Stimulated activated CD8-positive, alpha-beta memory T cell treated with anti-CD3 and anti-CD28 coated beads, Interleukin-15, amount 100 ng/mL, for 24 hours (primary cell): ENCODE results near the gene ROPN1L.

Experiments
- DNase-seq: peaks from one replicate; pipeline ENCODE4 v3.0.0-alpha.2; 2020; ENCODE audit warnings: low read depth

Gene ROPN1L

DNA sequence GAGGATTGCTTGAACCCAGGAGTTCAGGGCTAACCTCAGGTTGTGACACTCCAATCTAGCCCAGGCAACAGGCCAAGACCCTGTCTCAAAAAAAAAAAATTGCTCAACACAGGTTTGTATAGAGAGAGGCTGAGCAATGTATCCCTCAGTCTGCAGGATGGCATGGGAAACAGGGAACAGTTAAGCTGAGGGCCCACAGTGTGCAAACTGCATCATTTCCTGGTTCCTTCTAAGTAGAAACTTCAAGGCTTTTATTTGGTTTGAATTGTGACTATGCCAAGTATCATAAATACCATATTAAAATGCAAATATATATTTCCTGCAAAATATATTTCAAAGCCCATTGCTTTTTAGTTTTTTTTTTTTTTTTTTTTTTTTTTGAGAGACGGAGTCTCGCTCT, 13.7 kb upstream of the ROPN1L start:
- DNase-seq: no peak

DNA sequence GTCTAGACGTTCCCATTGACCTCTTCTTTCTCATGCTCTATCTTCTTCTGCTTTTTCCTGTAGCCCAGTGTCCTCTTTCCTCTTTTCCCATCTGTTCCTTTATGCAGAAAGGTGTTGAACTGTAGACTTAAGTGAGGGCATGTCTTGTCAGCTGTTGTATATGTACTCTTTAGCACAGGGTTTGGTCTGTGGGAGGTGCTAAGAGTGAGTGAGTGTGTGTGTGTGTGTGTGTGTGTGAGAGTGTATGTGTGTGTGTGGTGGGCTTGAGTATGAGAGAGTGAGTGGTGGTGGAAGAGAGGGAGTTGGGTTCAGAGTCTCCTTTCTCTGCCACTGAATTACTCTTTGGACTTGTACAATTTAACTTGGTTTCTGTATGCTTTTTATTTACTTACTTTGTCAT, 10.3 kb upstream of the ROPN1L start:
- DNase-seq: no peak

DNA sequence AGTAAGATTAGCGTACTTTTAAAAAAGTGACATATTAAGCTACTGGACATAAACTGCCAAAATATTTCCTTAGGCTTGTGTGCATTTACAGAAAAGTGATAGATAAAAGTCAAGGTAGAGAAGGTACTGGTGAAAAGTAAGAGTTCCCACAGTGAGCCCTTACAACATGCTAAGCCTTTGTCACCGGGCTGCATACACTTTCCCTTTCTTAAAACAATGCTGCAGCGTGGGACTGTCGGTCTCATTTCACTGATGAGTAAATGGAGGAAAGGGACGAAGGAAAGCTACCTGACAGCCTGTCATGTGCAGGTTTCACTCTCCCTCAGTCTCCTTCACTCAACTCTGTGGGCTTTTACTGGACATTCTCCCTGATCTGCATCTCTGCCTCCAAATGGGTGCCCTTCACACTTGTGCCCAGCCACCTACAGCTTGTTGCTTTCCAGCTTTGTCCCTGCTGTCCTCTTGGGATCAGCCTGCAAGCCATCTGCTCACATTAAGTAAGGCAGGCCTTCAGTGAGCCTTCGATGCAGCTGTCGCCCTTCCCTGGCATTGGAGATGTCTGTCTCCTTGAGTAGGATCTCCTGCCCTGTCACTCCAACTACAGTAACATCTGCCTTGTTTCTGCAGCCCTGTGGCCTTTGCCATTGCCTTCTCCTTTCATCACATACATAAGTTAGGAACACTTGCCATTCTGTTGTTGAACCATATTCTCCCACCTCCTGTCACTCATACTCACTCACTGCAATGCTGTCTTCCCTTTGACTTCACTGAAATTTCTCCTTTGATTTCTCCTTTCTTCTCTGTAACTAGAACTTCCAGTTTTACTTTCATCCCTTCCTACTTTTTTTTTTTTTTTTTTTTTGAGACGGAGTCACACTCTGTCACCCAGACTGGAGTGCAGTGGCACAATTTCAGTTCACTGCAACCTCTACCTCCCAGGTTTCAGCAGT, 9.3 kb upstream of the ROPN1L start:
- no peak for DNase-seq

DNA sequence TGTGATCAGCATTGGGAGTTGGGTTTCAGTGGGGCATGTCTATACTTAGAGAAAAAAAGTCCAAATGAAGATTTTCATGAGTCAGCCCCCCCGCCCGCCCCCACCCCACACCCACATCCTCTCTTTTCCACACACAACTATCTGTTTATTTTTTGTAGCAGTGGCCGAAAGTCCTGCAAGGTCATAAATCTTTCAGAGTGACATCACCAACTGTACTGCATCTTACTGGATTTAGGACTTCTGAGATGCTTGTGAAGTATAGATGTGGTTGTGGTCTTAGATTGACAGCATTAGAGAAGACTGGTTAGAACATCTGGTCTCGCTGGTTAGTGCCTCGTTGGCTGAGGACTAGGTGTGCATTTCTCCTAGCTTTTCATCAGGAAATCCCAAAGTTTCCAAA, 7.3 kb upstream of the ROPN1L start:
- no peak for DNase-seq

DNA sequence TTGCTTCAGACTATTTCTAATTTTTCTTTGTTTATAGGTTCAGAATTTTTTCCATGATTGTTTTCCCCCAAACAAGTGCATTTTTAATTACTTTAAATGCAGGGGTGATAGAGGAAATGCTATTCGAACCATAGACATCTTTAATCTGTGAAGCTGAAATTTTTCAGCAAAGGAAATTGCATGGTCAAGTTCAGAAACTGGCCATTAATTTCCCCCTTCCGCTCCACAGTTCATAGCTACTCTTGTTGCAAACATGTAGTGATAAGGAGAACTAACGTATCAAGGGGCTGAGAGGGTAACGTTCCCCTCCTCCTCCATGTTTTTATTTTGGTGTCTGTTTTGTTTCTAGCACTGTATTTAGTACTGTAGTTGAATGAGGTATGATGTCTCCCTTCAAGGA, 3.4 kb upstream of the ROPN1L start:
- DNase-seq: no peak

DNA sequence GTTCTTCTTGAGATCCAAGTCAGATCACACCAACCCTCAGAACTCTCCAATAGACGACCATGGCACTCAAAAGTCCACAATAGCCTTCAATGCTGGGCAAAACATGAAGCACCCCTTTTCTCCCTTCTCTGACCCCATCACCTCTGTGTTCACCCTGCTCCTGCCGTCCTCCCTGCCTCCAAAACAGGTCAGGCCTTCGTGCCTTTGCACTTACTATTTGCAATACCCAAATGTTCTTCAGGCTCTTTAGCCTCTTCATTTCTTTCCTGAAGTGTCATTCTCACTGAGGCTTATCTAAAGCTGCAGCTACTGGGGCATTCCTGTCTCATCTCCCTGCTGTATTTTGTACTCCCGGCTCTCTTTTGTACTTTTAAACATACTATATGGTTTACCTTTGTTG, 2.0 kb upstream of the ROPN1L start:
- DNase-seq: no peak

DNA sequence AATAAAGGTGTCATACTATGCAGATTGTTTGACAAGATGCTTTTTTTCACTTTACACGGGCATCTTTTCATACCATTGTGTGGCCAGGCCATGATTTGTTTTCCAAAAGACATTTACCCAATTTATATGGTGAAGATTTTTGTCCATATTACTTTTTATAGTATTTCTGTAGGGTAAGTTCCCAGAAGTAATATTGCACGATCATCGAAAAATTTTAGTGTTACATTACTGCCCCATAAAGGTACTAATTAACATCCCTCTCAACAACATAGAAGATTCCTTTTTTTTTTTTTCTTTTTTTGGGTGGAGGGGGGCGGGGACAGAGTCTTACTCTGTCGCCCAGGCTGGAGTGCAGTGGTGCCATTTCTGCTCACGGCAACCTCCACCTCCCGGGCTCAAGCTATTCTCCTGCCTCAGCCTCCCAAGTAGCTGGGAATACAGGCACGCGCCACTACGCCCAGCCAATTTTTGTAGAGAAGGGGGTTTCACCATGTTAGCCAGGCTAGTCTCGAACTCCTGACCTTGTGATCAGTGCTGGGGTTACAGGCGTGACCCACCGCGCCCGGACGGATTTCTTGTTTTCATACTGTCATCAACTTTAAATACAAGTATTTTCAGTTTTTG, 1.2 kb upstream of the ROPN1L start:
- DNase-seq: no peak

DNA sequence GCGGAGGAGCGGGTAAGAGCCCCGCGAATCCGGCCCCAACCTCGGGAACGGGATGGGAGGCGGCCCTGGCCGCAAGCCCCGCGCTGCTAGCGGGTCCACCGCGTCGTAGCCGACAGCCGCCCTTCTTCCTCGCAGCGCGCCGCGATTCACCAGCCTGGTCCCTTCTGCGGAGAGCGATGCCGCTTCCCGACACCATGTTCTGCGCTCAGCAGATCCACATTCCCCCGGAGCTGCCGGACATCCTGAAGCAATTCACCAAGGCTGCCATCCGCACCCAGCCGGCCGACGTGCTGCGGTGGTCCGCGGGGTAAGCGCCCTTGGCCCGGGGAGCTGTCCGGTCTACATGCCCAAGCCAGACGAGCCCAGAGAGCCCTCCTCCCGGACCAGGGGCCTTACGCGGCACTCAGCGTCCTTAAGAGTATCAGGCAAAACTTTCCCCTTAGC, 335 bp downstream of the ROPN1L start:
- DNase-seq: no peak

DNA sequence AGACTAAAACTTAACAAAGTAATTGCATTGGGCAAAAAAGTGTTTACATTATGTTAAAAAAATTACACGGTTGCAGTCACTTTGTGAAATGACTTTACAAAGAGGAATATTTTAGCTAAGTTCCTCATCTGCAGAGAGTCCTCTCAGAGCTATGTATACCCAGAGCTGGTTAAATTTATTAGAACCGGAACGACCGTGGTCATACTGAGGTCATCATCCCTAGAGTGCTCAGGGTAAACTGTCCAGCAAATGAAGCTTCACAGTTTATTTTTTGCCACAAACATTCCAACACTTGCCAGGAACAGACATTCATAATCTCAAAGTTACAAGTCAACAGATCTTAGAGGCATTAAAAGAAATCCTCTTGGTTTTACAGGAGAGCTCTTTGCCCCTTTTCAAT, 897 bp downstream of the ROPN1L start:
- no peak for DNase-seq

DNA sequence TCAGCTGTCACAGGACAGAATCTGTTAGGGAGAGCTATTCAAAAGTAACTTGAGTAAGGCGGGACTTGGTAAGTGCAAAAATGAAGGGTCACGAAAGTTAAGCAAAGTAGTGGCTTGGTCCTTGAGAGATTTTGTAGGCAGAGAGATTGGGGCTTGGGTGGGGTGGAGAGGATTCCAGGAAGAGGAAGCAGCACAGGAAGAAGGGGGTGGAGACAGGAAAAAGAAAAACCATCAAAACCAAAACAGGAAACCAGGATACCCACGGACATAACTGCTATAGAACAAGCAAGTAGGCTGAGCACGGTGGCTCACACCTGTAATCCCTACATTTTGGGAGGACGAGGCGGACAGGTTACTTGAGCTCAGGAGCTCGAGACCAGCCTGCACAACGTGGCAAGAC, 3.7 kb downstream of the ROPN1L start:
- no peak for DNase-seq

DNA sequence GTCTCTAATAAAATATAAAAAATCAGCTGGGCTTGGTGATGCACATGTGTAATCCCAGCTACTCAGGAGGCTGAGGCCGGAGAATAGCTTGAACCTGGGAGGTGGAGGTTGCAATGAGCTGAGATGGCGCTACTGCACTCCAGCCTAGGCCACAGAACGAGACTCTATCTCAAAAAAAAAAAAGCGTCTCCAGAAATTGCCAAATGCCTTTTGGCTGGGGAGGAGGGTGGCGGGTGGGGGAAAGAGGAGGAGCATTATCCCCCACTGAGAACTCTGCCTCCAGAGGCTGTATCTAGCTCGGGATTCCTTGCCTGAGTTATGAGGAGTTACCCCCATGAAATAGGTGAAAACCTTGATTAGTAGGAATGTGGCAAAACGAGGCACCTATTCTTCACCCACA, 4.8 kb downstream of the ROPN1L start:
- no peak for DNase-seq

DNA sequence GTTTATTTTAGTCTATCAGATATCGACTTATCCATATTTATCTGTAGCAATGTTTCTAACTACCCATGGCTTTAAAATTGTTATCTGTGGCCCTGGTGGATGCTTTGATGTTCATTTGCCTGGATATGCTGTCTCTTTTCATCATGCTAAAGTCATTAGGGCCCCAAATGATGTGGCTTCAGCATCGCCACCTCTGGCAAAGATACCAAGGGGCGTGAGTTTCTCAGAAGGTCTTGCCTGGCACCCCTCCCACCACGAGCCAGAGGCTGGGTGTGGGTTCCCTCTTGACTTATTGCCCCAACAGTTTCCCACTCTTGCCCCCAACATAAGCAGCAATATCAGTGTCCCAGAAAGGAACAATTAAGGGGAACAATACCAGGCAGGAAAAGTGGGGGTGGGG, 5.4 kb downstream of the ROPN1L start:
- DNase-seq: no peak

DNA sequence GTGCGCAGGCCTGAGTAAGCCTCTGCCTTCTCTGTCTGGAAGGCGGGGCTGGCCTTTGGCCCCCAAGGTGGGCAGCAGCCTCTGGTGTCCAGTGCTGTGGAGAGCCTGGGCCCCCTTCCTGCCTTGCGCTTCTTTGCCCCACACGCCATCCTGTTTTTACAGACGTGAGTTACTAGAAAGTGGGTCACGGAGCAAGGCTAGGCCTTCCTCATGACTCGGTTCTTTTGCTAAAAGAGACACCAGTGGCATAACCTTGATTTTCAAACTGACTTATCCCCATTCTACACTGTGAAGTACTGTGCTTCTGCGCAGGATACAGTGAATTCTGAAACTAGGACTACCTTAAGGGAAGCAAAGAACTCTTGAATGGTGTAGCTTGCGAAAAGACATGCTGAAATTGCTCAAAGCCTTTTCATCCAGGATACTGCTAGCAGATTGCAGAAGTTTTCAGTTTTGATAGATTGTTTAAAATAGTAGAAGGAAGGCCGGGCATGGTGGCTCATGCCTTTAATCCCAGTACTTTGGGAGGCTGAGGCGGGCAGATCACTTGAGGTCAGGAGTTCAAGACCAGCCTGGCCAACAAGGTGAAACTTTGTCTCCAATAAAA, 7.2 kb downstream of the ROPN1L start:
- DNase-seq: no peak

DNA sequence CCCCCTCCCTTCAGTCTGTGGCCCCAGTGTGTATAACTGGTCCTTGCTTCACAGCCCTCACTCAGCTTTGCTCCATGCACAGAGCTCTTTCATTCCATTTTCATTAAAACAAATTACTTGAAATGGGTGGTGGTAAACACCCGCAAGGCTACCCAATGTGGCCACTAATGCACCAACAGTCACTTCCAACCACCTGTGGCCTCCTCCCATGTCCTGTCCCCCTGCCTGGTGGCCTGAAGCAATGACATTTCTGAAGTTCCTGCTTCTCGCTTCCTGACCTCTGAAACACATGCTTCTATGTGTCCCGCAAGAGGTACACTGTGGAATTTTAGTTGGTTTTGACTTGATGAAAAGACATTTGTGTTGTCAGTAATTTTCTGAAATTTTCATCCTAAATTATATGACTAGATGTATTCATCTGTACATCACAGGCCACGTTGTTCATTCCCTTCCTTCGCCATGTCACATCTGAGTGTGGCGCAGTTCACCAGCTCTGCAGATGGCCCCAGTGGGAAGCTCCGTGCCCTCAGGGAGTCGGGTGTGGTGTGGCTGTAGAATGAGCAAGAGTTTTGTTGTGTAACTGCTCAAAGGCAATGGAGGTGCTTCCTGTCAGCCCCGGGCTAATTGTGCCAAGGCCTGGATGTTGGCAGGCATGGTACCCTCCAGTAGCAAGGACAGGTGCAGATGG, 9.6 kb downstream of the ROPN1L start:
- DNase-seq: no peak

DNA sequence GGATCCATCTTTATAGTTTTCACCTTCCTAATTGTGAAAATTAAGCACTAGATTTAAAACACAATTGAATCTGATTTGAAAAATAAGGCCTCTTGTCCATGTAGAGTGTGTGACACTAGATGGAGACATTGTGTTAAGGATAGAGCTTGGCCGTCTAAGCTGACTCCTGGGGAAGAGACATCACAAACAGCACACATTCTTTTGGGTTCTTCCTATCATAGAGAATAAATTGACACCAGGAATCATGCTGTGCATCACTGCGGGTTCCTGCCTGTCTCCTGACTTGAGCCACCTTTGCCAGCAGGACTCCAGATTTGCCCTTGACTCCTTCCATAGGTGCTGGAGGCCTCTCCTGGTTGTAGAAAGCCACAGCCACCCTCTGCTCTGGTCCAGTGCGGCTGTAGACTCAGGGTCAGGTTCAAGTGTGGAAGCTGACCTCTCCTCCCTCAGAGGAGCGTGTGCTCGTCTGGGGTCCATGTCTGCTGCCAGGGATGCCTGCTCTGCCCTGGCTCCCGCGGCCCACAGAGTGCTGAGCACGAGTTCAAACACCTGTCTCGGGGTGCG, 11.2 kb downstream of the ROPN1L start:
- no peak for DNase-seq

DNA sequence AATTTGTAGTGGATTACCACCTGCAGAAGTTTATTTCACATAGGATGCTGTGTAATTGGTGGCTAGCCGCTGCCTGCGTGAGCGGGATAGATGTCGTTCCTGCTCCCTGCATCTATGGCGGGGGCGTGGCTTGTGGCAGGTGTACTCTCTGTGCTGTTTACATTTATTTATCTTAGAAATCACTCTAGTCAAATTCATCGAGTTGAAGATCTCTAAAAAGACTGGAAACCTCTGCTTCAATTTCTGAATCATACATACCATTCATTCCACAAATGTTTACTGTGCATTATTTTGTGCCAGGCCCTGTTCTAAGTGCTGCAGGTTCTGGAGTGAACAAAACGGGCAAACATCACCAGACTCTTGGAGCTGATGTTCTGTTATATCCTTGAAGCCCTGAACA, 11.9 kb downstream of the ROPN1L start:
- no peak for DNase-seq

DNA sequence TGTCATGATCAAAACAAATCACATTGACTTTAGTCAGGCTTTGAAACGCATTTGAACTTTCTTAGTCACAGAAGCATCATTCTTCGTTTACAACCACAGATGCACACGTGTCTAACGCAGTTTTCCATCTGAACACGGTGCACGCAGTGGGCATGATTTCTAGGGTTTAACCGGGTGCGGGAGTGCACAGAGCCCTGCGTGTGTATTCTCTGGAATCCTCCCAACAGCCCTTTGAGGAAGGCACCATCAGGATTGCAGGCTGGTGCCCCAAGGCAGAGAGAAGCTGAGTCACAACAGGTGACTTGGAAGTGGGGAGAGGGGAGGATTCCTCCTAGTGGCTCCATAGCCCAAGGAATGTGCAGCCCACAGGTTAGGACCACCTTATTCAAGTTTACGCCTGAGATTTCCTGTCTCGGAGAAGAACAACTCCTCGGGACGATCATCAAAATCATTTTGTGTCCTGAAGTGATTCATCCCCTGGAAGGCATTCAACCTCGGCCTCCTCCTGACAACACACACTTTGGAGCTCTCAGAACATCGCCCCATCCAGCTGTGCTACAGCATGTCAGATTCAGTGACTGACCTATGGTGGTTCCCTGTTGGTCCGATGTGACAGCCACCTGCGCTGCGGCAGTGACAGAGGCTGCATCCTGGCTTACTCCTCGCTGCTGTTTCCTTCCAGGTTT, 13.1 kb downstream of the ROPN1L start:
- no peak for DNase-seq

DNA sequence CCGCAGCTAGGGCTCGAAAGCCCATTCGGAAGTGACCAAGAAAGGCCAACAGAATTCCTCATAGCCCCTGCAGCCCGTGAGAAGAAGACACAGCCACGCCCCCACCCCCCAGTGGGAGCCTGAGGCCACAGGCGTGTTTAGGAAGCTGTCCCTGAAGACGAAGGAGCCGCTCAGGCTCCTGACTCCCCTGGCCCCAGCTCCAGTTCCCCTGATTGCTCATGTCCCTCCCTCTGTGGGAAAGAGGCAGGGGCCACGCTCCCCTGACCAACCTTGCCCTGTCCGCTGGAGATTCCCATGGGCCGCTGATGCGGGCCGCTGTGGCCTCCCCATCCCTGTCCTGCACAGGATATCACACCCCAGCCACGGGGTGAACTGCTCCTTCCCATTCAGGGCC, 13.6 kb downstream of the ROPN1L start:
- no peak for DNase-seq

DNA sequence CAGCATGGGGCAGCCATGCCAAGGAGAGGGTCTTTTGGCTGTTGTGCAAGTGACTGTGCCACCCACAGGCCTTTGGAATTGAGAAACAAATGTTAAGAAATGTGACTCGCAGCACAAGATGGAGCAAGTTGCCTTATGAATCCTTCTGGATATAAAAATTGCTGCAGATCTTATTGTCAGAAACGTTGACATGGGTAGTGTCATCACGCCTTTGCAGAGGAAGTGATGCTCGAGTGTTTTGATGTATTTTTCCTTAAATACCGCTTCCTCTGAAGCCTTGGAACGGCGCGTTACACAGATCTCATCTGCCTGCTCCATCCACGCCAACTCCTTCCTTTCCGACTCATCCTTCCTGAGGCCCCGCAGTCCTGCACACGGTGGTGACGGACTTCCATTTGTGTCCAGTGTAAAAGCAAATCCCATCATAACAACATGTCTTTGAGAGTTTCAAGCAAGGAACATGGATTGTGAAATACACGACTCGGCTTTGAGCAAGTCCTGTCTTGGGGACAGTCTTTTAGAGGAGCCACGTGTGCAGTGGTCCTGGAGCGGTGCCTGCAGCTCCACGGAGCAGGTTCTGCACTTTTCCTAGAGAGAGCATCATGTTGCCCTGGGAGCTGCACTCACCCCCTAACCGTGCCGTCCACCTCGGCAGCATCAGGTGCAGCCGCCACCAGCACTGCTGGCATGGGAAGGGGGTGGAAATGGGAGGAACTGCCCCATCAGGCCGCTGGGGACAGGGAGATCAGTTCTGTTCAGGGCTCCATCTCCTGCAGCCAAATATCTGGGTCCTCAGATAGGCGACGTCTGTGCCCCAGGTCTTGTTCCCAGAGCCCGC, 15.1 kb downstream of the ROPN1L start:
- DNase-seq: no peak

DNA sequence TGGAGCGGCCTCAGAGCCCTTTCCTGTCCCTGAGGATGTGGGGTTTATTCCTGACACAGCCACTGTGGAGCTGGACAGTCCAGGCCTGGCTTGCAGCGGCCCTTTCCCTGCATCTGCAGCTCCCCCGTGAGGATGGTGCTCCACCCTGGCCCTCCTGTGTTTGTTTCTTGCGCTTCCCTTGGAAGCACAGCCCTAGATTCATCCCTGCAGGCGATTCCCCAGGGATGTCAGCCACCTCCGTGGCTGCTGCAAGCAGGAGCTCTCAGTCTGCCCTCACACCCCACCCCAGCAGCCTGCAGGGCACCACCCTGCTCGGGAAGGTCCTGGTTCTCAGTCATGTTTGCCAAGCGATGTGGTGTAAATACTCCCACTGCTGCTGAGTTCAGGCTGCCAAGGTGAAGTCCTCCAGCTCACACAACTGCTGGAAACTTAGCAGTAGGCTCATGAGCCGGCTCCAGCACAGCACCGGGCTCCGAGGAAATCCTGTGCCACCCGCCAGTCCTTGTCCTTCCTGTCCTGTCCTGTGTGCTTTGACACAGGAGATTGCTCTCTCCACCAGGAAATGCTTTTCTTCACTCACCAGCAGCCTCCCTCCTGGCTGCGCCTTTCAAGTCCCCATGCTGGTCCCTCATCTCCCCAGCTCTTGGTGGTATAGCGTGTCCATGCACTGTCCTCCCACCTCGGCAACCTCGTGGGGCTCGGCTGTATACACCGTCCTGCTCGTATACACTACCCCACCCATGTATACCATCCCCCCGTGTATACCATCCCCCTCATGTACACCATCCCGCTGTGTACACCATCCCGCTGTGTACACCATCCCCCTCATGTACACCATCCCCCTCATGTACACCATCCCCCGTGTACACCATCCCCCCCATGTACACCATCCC, 16.2 kb downstream of the ROPN1L start:
- DNase-seq: no peak
